SU-DHL-6 (cell line): ENCODE results near the gene CCDC167.

Experiments used
- CTCF ChIP-seq: fragments of 200-600 bp; sonication (generic); IDR thresholded peaks from one replicate; pipeline ENCODE4 v1.5.1; 2017; ENCODE audit warnings: antibody characterized with exemption, mild to moderate bottlenecking, low read length, moderate library complexity; ENCODE audit not compliant: insufficient read depth, poor library complexity, severe bottlenecking
- EZH2phosphoT487 ChIP-seq: fragments of 200-600 bp; sonication (generic), shearing (Covaris generic); conservative IDR thresholded peaks from 2 replicates; pipeline ENCODE4 v1.6.1; 2018; ENCODE audit warnings: mild to moderate bottlenecking, antibody characterized with exemption, low read length, moderate library complexity, mixed read lengths

GRCh38 chr6:37456816-37457560, 42.7 kb downstream of the CCDC167 start:
- TF ChIP-seq CTCF: no peak
- TF ChIP-seq EZH2phosphoT487: no peak
